WI38 (cell line): ENCODE measurements around the gene ELMO1.
"Not testable (repeated sequence)": the region's sequence is repeated elsewhere in the genome, so short reads cannot be mapped to it uniquely, and the experiment has no call there.

Experiments
- H3K4me3 ChIP-seq: 2 replicates; pipeline ENCODE4 v1.5.1; 2011; ENCODE audit warnings: low read depth, mild to moderate bottlenecking, control low read depth, low read length
- CTCF ChIP-seq: IDR thresholded peaks from 2 replicates; pipeline ENCODE4 v1.5.1; 2012; ENCODE audit warnings: low read depth, mild to moderate bottlenecking, control low read depth, low read length

Gene ELMO1

GRCh38 chr7:37142958-37143357, 305.7 kb downstream of the ELMO1 start:
- no peak for TF ChIP-seq CTCF
- H3K4me3 ChIP-seq = no peak overlapping the region

GRCh38 chr7:37141742-37142141, 306.9 kb downstream of the ELMO1 start:
- TF ChIP-seq CTCF = no peak
- H3K4me3 ChIP-seq = no peak overlapping the region

DNA sequence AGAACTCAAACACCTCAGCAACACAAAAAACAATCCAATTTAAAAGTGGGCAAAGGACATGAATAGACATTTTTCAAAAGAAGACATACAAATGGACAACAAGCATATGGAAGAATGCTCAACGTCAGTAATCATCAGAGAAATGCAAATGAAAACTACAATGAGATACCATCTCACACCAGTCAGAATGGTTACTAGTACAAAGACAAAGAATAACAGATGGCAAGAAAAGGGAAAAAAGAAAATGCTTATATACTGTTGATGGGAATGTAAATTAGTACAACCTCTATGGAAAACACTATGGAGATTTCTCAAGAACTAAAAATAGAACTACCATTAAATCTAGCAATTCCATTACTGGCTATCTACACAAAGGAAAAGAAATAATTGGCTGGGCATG, 314.8 kb downstream of the ELMO1 start:
- not testable (repeated sequence) for H3K4me3 ChIP-seq

DNA sequence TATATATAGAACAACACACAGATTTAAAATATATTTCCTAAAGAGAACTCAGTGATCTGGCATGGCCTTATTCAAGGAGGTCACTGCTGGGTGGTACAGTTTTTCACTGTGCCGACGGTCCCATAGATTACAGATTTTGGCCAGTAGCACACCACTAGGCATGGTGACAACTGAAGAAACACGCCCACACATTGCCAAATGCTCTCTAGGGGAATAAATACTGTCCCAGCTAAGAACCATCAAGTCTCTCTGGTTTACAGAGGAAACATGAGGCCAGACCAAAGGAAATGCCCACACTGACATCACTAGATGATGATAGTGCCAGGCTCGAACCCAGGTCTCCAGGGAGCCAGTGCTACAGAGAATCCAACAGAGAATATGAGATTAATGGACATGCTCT, 316.8 kb downstream of the ELMO1 start:
- no peak for TF ChIP-seq CTCF
- no peak overlapping the region for H3K4me3 ChIP-seq

GRCh38 chr7:37129035-37129425, 319.6 kb downstream of the ELMO1 start:
- no peak overlapping the region for H3K4me3 ChIP-seq
- no peak for TF ChIP-seq CTCF

GRCh38 chr7:37128327-37129034, 320.2 kb downstream of the ELMO1 start:
- no peak overlapping the region for H3K4me3 ChIP-seq
- TF ChIP-seq CTCF = no peak

DNA sequence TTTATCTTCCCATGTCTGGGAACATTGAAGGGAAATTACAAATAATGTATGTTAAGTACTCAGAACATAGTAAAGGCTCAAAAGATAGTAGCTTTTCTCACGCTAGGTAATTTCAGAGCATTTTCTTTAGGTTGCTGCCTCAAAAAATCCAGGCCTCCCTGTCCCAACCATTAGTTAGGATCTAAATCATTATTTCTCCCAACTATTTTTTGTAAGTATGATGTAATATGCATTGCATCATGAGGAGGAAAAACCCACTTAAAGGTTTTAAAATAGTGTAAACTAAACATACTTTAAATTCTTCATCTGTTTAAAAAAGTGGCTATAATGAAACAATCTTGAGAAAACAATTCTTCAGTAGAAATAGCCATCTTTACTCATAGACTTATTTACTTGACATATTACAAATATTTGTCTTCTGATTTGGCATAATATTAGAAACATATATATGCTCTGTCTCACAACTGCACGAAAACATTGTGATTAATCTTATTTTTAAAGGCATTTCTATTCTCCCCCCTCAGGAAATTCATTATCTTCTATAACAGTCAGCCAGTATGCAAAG, 329.3 kb downstream of the ELMO1 start:
- no peak for TF ChIP-seq CTCF
- H3K4me3 ChIP-seq = no peak overlapping the region

DNA sequence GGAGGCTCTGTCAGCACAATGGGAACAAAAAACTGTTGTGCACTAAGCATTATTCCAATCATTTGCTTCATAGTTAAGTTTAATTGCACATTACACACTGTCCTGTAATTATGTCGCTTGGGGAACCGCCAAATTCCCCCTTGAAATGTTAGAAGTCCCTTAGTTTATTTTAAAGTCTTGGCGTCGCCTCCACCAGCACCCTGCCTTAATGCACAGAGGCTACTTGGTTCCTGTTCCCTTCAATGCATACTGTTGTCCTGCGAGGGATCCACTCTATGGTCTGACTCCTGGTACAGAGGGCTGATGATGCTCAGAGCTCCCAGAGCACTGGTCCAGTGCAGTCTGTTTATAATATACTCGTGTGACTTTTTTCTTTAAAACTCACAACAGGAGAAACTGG, 330.7 kb downstream of the ELMO1 start:
- H3K4me3 ChIP-seq = no peak overlapping the region
- no peak for TF ChIP-seq CTCF
